GM23248 (cell line): ENCODE data around the gene NTF3. TPM values are rescaled to one million over a fixed set of nuclear protein-coding genes. Genes with fewer than 3 reads are reported as not detected.

Experiments used
- DNase-seq: peaks from one replicate; pipeline ENCODE4 v3.0.0-alpha.2; 2015
- H2AFZ ChIP-seq: fragments of 200-600 bp; sonication (generic); 2 replicates; pipeline ENCODE4 v1.6.1; 2016; ENCODE audit warnings: antibody characterized with exemption
- H3F3A ChIP-seq: fragments of 200-600 bp; sonication (generic); 2 replicates; pipeline ENCODE4 v1.6.1; 2016; ENCODE audit warnings: mild to moderate bottlenecking, antibody characterized with exemption, mixed run types; ENCODE audit not compliant: insufficient read depth
- H3K27ac ChIP-seq: fragments of 200-600 bp; sonication (generic); 2 replicates; pipeline ENCODE4 v1.5.1; 2016; ENCODE audit warnings: mild to moderate bottlenecking
- H3K27me3 ChIP-seq: fragments of 200-600 bp; sonication (generic); replicated peaks from 2 replicates; pipeline ENCODE4 v1.6.1; 2016; ENCODE audit warnings: mild to moderate bottlenecking; ENCODE audit not compliant: insufficient read depth
- H3K36me3 ChIP-seq: fragments of 200-600 bp; sonication (generic); 2 replicates; pipeline ENCODE4 v1.6.1; 2016; ENCODE audit warnings: low read depth, mild to moderate bottlenecking
- H3K4me1 ChIP-seq: fragments of 200-600 bp; sonication (generic); 2 replicates; pipeline ENCODE4 v1.6.1; 2016; ENCODE audit warnings: mild to moderate bottlenecking; ENCODE audit not compliant: insufficient read depth
- H3K4me2 ChIP-seq: fragments of 200-600 bp; sonication (generic); one replicate; pipeline ENCODE4 v1.6.1; 2016; ENCODE audit warnings: mild to moderate bottlenecking; ENCODE audit not compliant: unreplicated experiment
- H3K4me3 ChIP-seq: fragments of 200-600 bp; sonication (generic); 2 replicates; pipeline ENCODE4 v1.5.1; 2016; ENCODE audit warnings: mild to moderate bottlenecking
- H3K79me2 ChIP-seq: fragments of 200-600 bp; sonication (generic); 2 replicates; pipeline ENCODE4 v1.6.1; 2016; ENCODE audit warnings: mild to moderate bottlenecking; ENCODE audit not compliant: insufficient read depth
- H3K9ac ChIP-seq: fragments of 200-600 bp; sonication (generic); 2 replicates; pipeline ENCODE4 v1.6.1; 2016; ENCODE audit warnings: mild to moderate bottlenecking
- H3K9me2 ChIP-seq: fragments of 200-600 bp; sonication (generic); 2 replicates; pipeline ENCODE4 v1.6.1; 2016; ENCODE audit warnings: mixed run types, mild to moderate bottlenecking, moderate library complexity; ENCODE audit not compliant: insufficient read depth
- H3K9me3 ChIP-seq: fragments of 200-600 bp; sonication (generic); one replicate; pipeline ENCODE4 v1.6.1; 2017; ENCODE audit warnings: low read depth
- H4K20me1 ChIP-seq: fragments of 200-600 bp; sonication (generic); 2 replicates; pipeline ENCODE4 v1.6.0; 2016; ENCODE audit not compliant: insufficient read depth
- EZH2 ChIP-seq: fragments of 200-600 bp; sonication (generic); IDR thresholded peaks from 2 replicates; pipeline ENCODE4 v1.6.1; 2018; ENCODE audit warnings: antibody characterized with exemption, mild to moderate bottlenecking; ENCODE audit not compliant: insufficient read depth, poor library complexity, severe bottlenecking
- EZH2phosphoT487 ChIP-seq: fragments of 200-600 bp; sonication (generic); IDR thresholded peaks from 2 replicates; pipeline ENCODE4 v1.6.1; 2018; ENCODE audit warnings: antibody characterized with exemption, moderate library complexity, mild to moderate bottlenecking, low read depth; ENCODE audit not compliant: insufficient read depth
- WGBS, 2 experiments: methylation state at CpG; one replicate each; pipeline ENCODE4 v1.1.6; 2015 to 2017; ENCODE audit warnings: low lambda C conversion rate in 2 of 2, low coverage in 1 of 2; ENCODE audit errors: missing lambda C conversion rate in 2 of 2; 5-methylcytosine and 5-hydroxymethylcytosine counted together
- in situ Hi-C: fragments of 300-500 bp; cut with MboI; formaldehyde crosslinking; loops from 2 replicates; pipeline ENCODE4 v1.15.0; 2020
- polyA plus RNA-seq: library from polyadenylated mRNA; unstranded; fragments of >200 nt; fragmentation: Nextera tagmentation; extraction: Ambion mirVana; gene quantifications from 2 replicates; pipeline ENCODE4 v1.2.1, GENCODE V29; 2016
- total RNA-seq: library from RNA; depleted of rRNA; stranded (reverse); fragments of >200 nt; shearing (Covaris generic); gene quantifications from 2 replicates; pipeline ENCODE4 v1.2.3, GENCODE V29; 2014

The NTF3 gene
- total and polyA plus RNA-seq, 2 experiments from 2014 or later = 4.8 to 6.0 TPM

GRCh38 chr12:5537771-5538170 lies 105.9 kb downstream of the NTF3 start:
- no peak for TF ChIP-seq EZH2phosphoT487
- TF ChIP-seq EZH2 = no peak
- Histone ChIP-seq H3K27me3 (0 out of 2 replicates have a peak, but pooled peaks cover 4% of the 10 kb centered on the region), H3K9me2 (no peaks in the 10 kb centered on the region), H4K20me1 (no peaks in the 10 kb centered on the region), H3K36me3 (no peaks in the 10 kb centered on the region), H3K79me2 (no peaks in the 10 kb centered on the region), H3K4me1 (no peaks in the 10 kb centered on the region), H3K4me3 (no peak overlapping the region), H3K9ac (no peak overlapping the region), H3K9me3 (no peaks in the 10 kb centered on the region), H3F3A (no peaks in the 10 kb centered on the region), H3K4me2 (no peak overlapping the region), H3K27ac (no peak overlapping the region), H2AFZ (no peak overlapping the region)
- DNase-seq = no peak
- 73% methylated on average over 8 of the region's 8 CpGs for WGBS, 2 experiments
- in situ Hi-C loops = no loop called here
